GM23248 (cell line): Measurements from ENCODE around the gene CXCL10. TPM values are rescaled to one million over a fixed set of nuclear protein-coding genes. Genes with fewer than 3 reads are reported as not detected.

Experiments
- DNase-seq: peaks from one replicate; pipeline ENCODE4 v3.0.0-alpha.2; 2015
- H2AFZ ChIP-seq: fragments of 200-600 bp; sonication (generic); 2 replicates; pipeline ENCODE4 v1.6.1; 2016; ENCODE audit warnings: antibody characterized with exemption
- H3F3A ChIP-seq: fragments of 200-600 bp; sonication (generic); 2 replicates; pipeline ENCODE4 v1.6.1; 2016; ENCODE audit warnings: mild to moderate bottlenecking, antibody characterized with exemption, mixed run types; ENCODE audit not compliant: insufficient read depth
- H3K27ac ChIP-seq: fragments of 200-600 bp; sonication (generic); 2 replicates; pipeline ENCODE4 v1.5.1; 2016; ENCODE audit warnings: mild to moderate bottlenecking
- H3K27me3 ChIP-seq: fragments of 200-600 bp; sonication (generic); replicated peaks from 2 replicates; pipeline ENCODE4 v1.6.1; 2016; ENCODE audit warnings: mild to moderate bottlenecking; ENCODE audit not compliant: insufficient read depth
- H3K36me3 ChIP-seq: fragments of 200-600 bp; sonication (generic); 2 replicates; pipeline ENCODE4 v1.6.1; 2016; ENCODE audit warnings: low read depth, mild to moderate bottlenecking
- H3K4me1 ChIP-seq: fragments of 200-600 bp; sonication (generic); 2 replicates; pipeline ENCODE4 v1.6.1; 2016; ENCODE audit warnings: mild to moderate bottlenecking; ENCODE audit not compliant: insufficient read depth
- H3K4me2 ChIP-seq: fragments of 200-600 bp; sonication (generic); one replicate; pipeline ENCODE4 v1.6.1; 2016; ENCODE audit warnings: mild to moderate bottlenecking; ENCODE audit not compliant: unreplicated experiment
- H3K4me3 ChIP-seq: fragments of 200-600 bp; sonication (generic); 2 replicates; pipeline ENCODE4 v1.5.1; 2016; ENCODE audit warnings: mild to moderate bottlenecking
- H3K79me2 ChIP-seq: fragments of 200-600 bp; sonication (generic); 2 replicates; pipeline ENCODE4 v1.6.1; 2016; ENCODE audit warnings: mild to moderate bottlenecking; ENCODE audit not compliant: insufficient read depth
- H3K9ac ChIP-seq: fragments of 200-600 bp; sonication (generic); 2 replicates; pipeline ENCODE4 v1.6.1; 2016; ENCODE audit warnings: mild to moderate bottlenecking
- H3K9me2 ChIP-seq: fragments of 200-600 bp; sonication (generic); 2 replicates; pipeline ENCODE4 v1.6.1; 2016; ENCODE audit warnings: mixed run types, mild to moderate bottlenecking, moderate library complexity; ENCODE audit not compliant: insufficient read depth
- H3K9me3 ChIP-seq: fragments of 200-600 bp; sonication (generic); one replicate; pipeline ENCODE4 v1.6.1; 2017; ENCODE audit warnings: low read depth
- H4K20me1 ChIP-seq: fragments of 200-600 bp; sonication (generic); 2 replicates; pipeline ENCODE4 v1.6.0; 2016; ENCODE audit not compliant: insufficient read depth
- EZH2 ChIP-seq: fragments of 200-600 bp; sonication (generic); IDR thresholded peaks from 2 replicates; pipeline ENCODE4 v1.6.1; 2018; ENCODE audit warnings: antibody characterized with exemption, mild to moderate bottlenecking; ENCODE audit not compliant: insufficient read depth, poor library complexity, severe bottlenecking
- EZH2phosphoT487 ChIP-seq: fragments of 200-600 bp; sonication (generic); IDR thresholded peaks from 2 replicates; pipeline ENCODE4 v1.6.1; 2018; ENCODE audit warnings: antibody characterized with exemption, moderate library complexity, mild to moderate bottlenecking, low read depth; ENCODE audit not compliant: insufficient read depth
- WGBS, 2 experiments: methylation state at CpG; one replicate each; pipeline ENCODE4 v1.1.6; 2015 to 2017; ENCODE audit warnings: low lambda C conversion rate in 2 of 2, low coverage in 1 of 2; ENCODE audit errors: missing lambda C conversion rate in 2 of 2; 5-methylcytosine and 5-hydroxymethylcytosine counted together
- in situ Hi-C: fragments of 300-500 bp; cut with MboI; formaldehyde crosslinking; loops from 2 replicates; pipeline ENCODE4 v1.15.0; 2020
- polyA plus RNA-seq: library from polyadenylated mRNA; unstranded; fragments of >200 nt; fragmentation: Nextera tagmentation; extraction: Ambion mirVana; gene quantifications from 2 replicates; pipeline ENCODE4 v1.2.1, GENCODE V29; 2016
- total RNA-seq: library from RNA; depleted of rRNA; stranded (reverse); fragments of >200 nt; shearing (Covaris generic); gene quantifications from 2 replicates; pipeline ENCODE4 v1.2.3, GENCODE V29; 2014; rRNA removed

CXCL10 gene
- total and polyA plus RNA-seq, 2 experiments from 2014 or later, result not detected

DNA sequence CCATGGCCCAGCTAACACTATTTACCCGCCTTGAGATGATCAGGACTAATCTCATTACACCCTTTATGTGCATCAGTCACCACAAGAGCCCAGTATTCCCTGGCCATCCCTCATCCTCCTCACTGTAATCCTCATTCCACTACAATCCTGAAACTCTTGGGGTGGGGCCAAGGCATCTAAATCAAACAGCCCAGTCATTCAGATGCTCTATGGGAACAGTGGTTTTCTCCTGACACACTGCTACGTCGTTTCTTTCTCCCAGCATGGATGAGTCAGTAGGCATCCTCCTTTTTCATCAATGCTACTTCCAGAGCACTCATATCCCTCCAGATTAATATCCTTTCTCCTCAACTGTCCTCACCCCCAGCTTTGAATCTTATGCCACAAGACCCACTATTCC, 38.2 kb downstream of the CXCL10 start:
- H3K79me2 ChIP-seq, result peaks cover 100% of the 10 kb centered on the region
- no peaks in the 10 kb centered on the region for H3K9me2 ChIP-seq
- in situ Hi-C loops, result no loop called here
- peak; percentile 96 for DNase-seq
- WGBS, 2 experiments, result 29 to 31% methylated on average over 3 of the region's 3 CpGs
- no peak overlapping the region for H2AFZ ChIP-seq
- peaks cover 19% of the 10 kb centered on the region; the same call in 1 of the 2 replicates for H3K36me3 ChIP-seq
- peak overlapping the region; percentile 13 for H3K9ac ChIP-seq
- H3K4me1 ChIP-seq, result peaks cover 28% of the 10 kb centered on the region
- no peaks in the 10 kb centered on the region for H3K27me3 ChIP-seq
- TF ChIP-seq EZH2phosphoT487, result no peak
- TF ChIP-seq EZH2, result no peak
- H3K9me3 ChIP-seq, result no peaks in the 10 kb centered on the region
- H3K27ac ChIP-seq, result peak overlapping the region; percentile 72
- H4K20me1 ChIP-seq, result no peaks in the 10 kb centered on the region; the same call in 1 of the 2 replicates
- H3F3A ChIP-seq, result peaks cover 15% of the 10 kb centered on the region
- H3K4me2 ChIP-seq, result peak overlapping the region; percentile 41
- no peak overlapping the region for H3K4me3 ChIP-seq

- Histone ChIP-seq H3K4me2 (no peak overlapping the region), H3K9me2 (no peaks in the 10 kb centered on the region), H3K79me2 (peaks cover 75% of the 10 kb centered on the region), H2AFZ (no peak overlapping the region), H3K9ac (no peak overlapping the region), H4K20me1 (0 out of 2 replicates have a peak, but pooled peaks cover 4% of the 10 kb centered on the region), H3K27ac (no peak overlapping the region), H3F3A (peaks cover 4% of the 10 kb centered on the region; the same call in 1 of the 2 replicates), H3K9me3 (no peaks in the 10 kb centered on the region), H3K4me3 (no peak overlapping the region), H3K27me3 (no peaks in the 10 kb centered on the region), H3K4me1 (peaks cover 10% of the 10 kb centered on the region), H3K36me3 (peaks cover 54% of the 10 kb centered on the region)
- no peak for TF ChIP-seq EZH2
- no peak for TF ChIP-seq EZH2phosphoT487
- in situ Hi-C loops, result no loop called here
- 92 to 95% methylated on average over 4 of the region's 4 CpGs for WGBS, 2 experiments
- DNase-seq, result no peak
Measured at GRCh38 chr4:75980576-75980975, 42.7 kb downstream of the CXCL10 start.

- H3K4me1 ChIP-seq, result no peaks in the 10 kb centered on the region
- in situ Hi-C loops, result no loop called here
Measured at GRCh38 chr4:75976177-75976576, 47.1 kb downstream of the CXCL10 start.

GRCh38 chr4:75973766-75974165, 49.5 kb downstream of the CXCL10 start:
- Histone ChIP-seq H3K27me3 (no peaks in the 10 kb centered on the region), H3K27ac (no peak overlapping the region), H3F3A (no peaks in the 10 kb centered on the region), H3K9me2 (no peaks in the 10 kb centered on the region), H3K4me1 (no peaks in the 10 kb centered on the region), H3K9ac (no peak overlapping the region), H3K79me2 (0 out of 2 replicates have a peak, but pooled peaks cover 7% of the 10 kb centered on the region), H3K4me2 (no peak overlapping the region), H3K36me3 (peaks cover 90% of the 10 kb centered on the region), H3K9me3 (no peaks in the 10 kb centered on the region), H4K20me1 (0 out of 2 replicates have a peak, but pooled peaks cover 9% of the 10 kb centered on the region), H2AFZ (no peak overlapping the region), H3K4me3 (no peak overlapping the region)
- no peak for DNase-seq
- in situ Hi-C loops, result no loop called here
- TF ChIP-seq EZH2 (no peak), EZH2phosphoT487 (no peak)

More at GRCh38 chr4:75976177-75976576, 47.1 kb downstream of the CXCL10 start:
- H3K9me3 ChIP-seq, result no peaks in the 10 kb centered on the region
- peaks cover 84% of the 10 kb centered on the region for H3K36me3 ChIP-seq
- 86 to 93% methylated on average over 2 of the region's 2 CpGs for WGBS, 2 experiments
- H3K79me2 ChIP-seq, result peaks cover 31% of the 10 kb centered on the region
- no peak for DNase-seq
- no peak overlapping the region for H2AFZ ChIP-seq
- H3K9me2 ChIP-seq, result no peaks in the 10 kb centered on the region
- no peak for TF ChIP-seq EZH2
- no peaks in the 10 kb centered on the region for H3F3A ChIP-seq
- H3K4me2 ChIP-seq, result no peak overlapping the region
- H3K27me3 ChIP-seq, result no peaks in the 10 kb centered on the region
- no peak overlapping the region for H3K4me3 ChIP-seq
- H3K9ac ChIP-seq, result no peak overlapping the region
- no peak overlapping the region for H3K27ac ChIP-seq
- H4K20me1 ChIP-seq, result 0 out of 2 replicates have a peak, but pooled peaks cover 9% of the 10 kb centered on the region

Other genes starting within 250 kb of the CXCL10 start
- not detected in 2 replicates for gene PPEF2, start 121.0 kb downstream of the CXCL10 start, total RNA-seq
- not detected in 2 replicates for gene PPEF2, start 121.0 kb downstream of the CXCL10 start, polyA plus RNA-seq
- gene NAAA, start 82.5 kb downstream of the CXCL10 start, total RNA-seq, result 45.1 and 56.4 TPM in 2 replicates
- gene NAAA, start 82.5 kb downstream of the CXCL10 start, polyA plus RNA-seq, result 34.3 and 35.7 TPM in 2 replicates
- 34.2 and 68.8 TPM in 2 replicates for gene SDAD1, start 32.6 kb downstream of the CXCL10 start, total RNA-seq
- gene SDAD1, start 32.6 kb downstream of the CXCL10 start, polyA plus RNA-seq, result 69.5 and 76.2 TPM in 2 replicates
- not detected in 2 replicates for gene CXCL9, start 16.0 kb downstream of the CXCL10 start, total RNA-seq
- not detected in 2 replicates for gene CXCL9, start 16.0 kb downstream of the CXCL10 start, polyA plus RNA-seq
- not detected in 2 replicates for gene CXCL11, start 12.6 kb upstream of the CXCL10 start, total RNA-seq
- not detected in 2 replicates for gene CXCL11, start 12.6 kb upstream of the CXCL10 start, polyA plus RNA-seq
- not detected in 2 replicates for gene ART3, start 51.2 kb upstream of the CXCL10 start, total RNA-seq
- not detected in 2 replicates for gene ART3, start 51.2 kb upstream of the CXCL10 start, polyA plus RNA-seq
- gene NUP54, start 124.9 kb upstream of the CXCL10 start, total RNA-seq, result 26.4 and 47.3 TPM in 2 replicates
- 35.9 and 37.6 TPM in 2 replicates for gene NUP54, start 124.9 kb upstream of the CXCL10 start, polyA plus RNA-seq
- 122 and 158 TPM in 2 replicates for gene SCARB2, start 190.3 kb upstream of the CXCL10 start, total RNA-seq
- gene SCARB2, start 190.3 kb upstream of the CXCL10 start, polyA plus RNA-seq, result 173 and 175 TPM in 2 replicates
- not detected in 2 replicates for gene FAM47E, start 228.2 kb upstream of the CXCL10 start, total RNA-seq
- not detected in 2 replicates for gene FAM47E, start 228.2 kb upstream of the CXCL10 start, polyA plus RNA-seq